H9 (cell line): ENCODE data around the gene GFPT2. TPM values are rescaled to one million over a fixed set of nuclear protein-coding genes. Genes with fewer than 3 reads are reported as not detected.

Source experiments
- DNase-seq: peaks from one replicate; pipeline ENCODE4 v3.0.0-alpha.2; 2017
- H2AFZ ChIP-seq: one replicate; pipeline ENCODE4 v1.6.1; 2013; ENCODE audit warnings: mild to moderate bottlenecking, low read length, control low read depth, moderate library complexity
- H2AK5ac ChIP-seq: 2 replicates; pipeline ENCODE4 v1.6.1; 2013; ENCODE audit warnings: low read length, control low read depth, mixed read lengths; ENCODE audit not compliant: insufficient read length
- H2BK120ac ChIP-seq: one replicate; pipeline ENCODE4 v1.6.1; 2013; ENCODE audit warnings: low read depth, mild to moderate bottlenecking, low read length, control low read depth, inconsistent platforms; ENCODE audit not compliant: poor library complexity, severe bottlenecking
- H2BK12ac ChIP-seq: 2 replicates; pipeline ENCODE4 v1.6.1; 2013; ENCODE audit warnings: low read length, control low read depth, mixed read lengths, low read depth; ENCODE audit not compliant: insufficient read length
- H2BK15ac ChIP-seq: 2 replicates; pipeline ENCODE4 v1.6.1; 2013; ENCODE audit warnings: low read depth, low read length, control low read depth
- H2BK20ac ChIP-seq: one replicate; pipeline ENCODE4 v1.6.1; 2013; ENCODE audit warnings: low read depth, mild to moderate bottlenecking, low read length, control low read depth, inconsistent platforms; ENCODE audit not compliant: poor library complexity, severe bottlenecking
- H2BK5ac ChIP-seq: 2 replicates; pipeline ENCODE4 v1.6.1; 2013; ENCODE audit warnings: low read length, control low read depth, mixed read lengths; ENCODE audit not compliant: insufficient read length
- H3K14ac ChIP-seq: 2 replicates; pipeline ENCODE4 v1.6.1; 2013; ENCODE audit warnings: low read length, control low read depth; ENCODE audit not compliant: insufficient read depth
- H3K18ac ChIP-seq: 2 replicates; pipeline ENCODE4 v1.6.1; 2013; ENCODE audit warnings: low read depth, mild to moderate bottlenecking, mixed read lengths, low read length, control low read depth; ENCODE audit not compliant: insufficient read length
- H3K23ac ChIP-seq: 2 replicates; pipeline ENCODE4 v1.6.1; 2013; ENCODE audit warnings: low read length, control low read depth, mixed read lengths, low read depth; ENCODE audit not compliant: insufficient read length
- H3K23me2 ChIP-seq: 2 replicates; pipeline ENCODE4 v1.6.1; 2013; ENCODE audit warnings: low read depth, mild to moderate bottlenecking, mixed read lengths, low read length, control low read depth; ENCODE audit not compliant: insufficient read length, poor library complexity, severe bottlenecking
- H3K27ac ChIP-seq: 2 replicates; pipeline ENCODE4 v1.5.1; 2013; ENCODE audit warnings: low read length, control low read depth, mixed read lengths, low read depth; ENCODE audit not compliant: insufficient read length
- H3K27me3 ChIP-seq: 2 replicates; pipeline ENCODE4 v1.6.1; 2013; ENCODE audit warnings: low read length, control low read depth, inconsistent platforms; ENCODE audit not compliant: insufficient read depth
- H3K4ac ChIP-seq: 2 replicates; pipeline ENCODE4 v1.6.1; 2013; ENCODE audit warnings: low read depth, mild to moderate bottlenecking, control low read depth, inconsistent platforms, low read length, moderate library complexity
- H3K4me1 ChIP-seq: 2 replicates; pipeline ENCODE4 v1.6.1; 2013; ENCODE audit warnings: low read length, control low read depth, inconsistent platforms; ENCODE audit not compliant: insufficient read depth
- H3K4me2 ChIP-seq: 2 replicates; pipeline ENCODE4 v1.6.1; 2013; ENCODE audit warnings: low read length, control low read depth, mixed read lengths; ENCODE audit not compliant: insufficient read length, insufficient read depth
- H3K56ac ChIP-seq: 2 replicates; pipeline ENCODE4 v1.6.1; 2013; ENCODE audit warnings: low read depth, mild to moderate bottlenecking, mixed read lengths, low read length, control low read depth; ENCODE audit not compliant: insufficient read length
- H3K79me1 ChIP-seq: 2 replicates; pipeline ENCODE4 v1.6.1; 2013; ENCODE audit warnings: low read depth, mild to moderate bottlenecking, moderate library complexity, low read length, control low read depth, inconsistent platforms; ENCODE audit not compliant: insufficient read depth, poor library complexity, severe bottlenecking
- H3K79me2 ChIP-seq: 2 replicates; pipeline ENCODE4 v1.6.1; 2013; ENCODE audit warnings: low read length, control low read depth, inconsistent platforms; ENCODE audit not compliant: insufficient read depth
- H3K9ac ChIP-seq: 2 replicates; pipeline ENCODE4 v1.6.1; 2013; ENCODE audit warnings: low read length, control low read depth, mixed read lengths; ENCODE audit not compliant: insufficient read length; ENCODE audit errors: extremely low read depth
- H3K9me3 ChIP-seq: one replicate; pipeline ENCODE4 v1.6.1; 2013; ENCODE audit warnings: low read depth, low read length, inconsistent platforms; ENCODE audit not compliant: control insufficient read depth
- H3T11ph ChIP-seq: one replicate; pipeline ENCODE4 v1.6.1; 2013; ENCODE audit warnings: mild to moderate bottlenecking, low read length, control low read depth, inconsistent platforms
- H4K20me1 ChIP-seq: one replicate; pipeline ENCODE4 v1.6.1; 2013; ENCODE audit not compliant: control insufficient read depth, insufficient read length, insufficient read depth
- H4K5ac ChIP-seq: 2 replicates; pipeline ENCODE4 v1.6.1; 2013; ENCODE audit warnings: low read depth, mild to moderate bottlenecking, mixed read lengths, low read length, control low read depth; ENCODE audit not compliant: insufficient read length
- H4K8ac ChIP-seq: replicated peaks from 2 replicates; pipeline ENCODE4 v1.6.1; 2013; ENCODE audit warnings: low read length, control low read depth, mixed read lengths, low read depth; ENCODE audit not compliant: insufficient read length
- H4K91ac ChIP-seq: 2 replicates; pipeline ENCODE4 v1.6.1; 2013; ENCODE audit warnings: low read depth, mild to moderate bottlenecking, moderate library complexity, mixed read lengths, low read length, control low read depth; ENCODE audit not compliant: insufficient read length
- H3K27ac Mint-ChIP-seq, 3 experiments: 2 replicates in 2 of 3; 3 replicates in 1 of 3; pipeline ENCODE4 v1.8.0; 2020 to 2021; ENCODE audit warnings: mixed read lengths in 3 of 3, mild to moderate bottlenecking in 1 of 3, moderate library complexity in 1 of 3
- H3K27me3 Mint-ChIP-seq: 2 replicates; pipeline ENCODE4 v1.8.0; 2021; ENCODE audit warnings: low read depth, mild to moderate bottlenecking, moderate library complexity, mixed read lengths
- H3K36me3 Mint-ChIP-seq, 3 experiments: 2 replicates in 2 of 3; 3 replicates in 1 of 3; pipeline ENCODE4 v1.8.0; 2020 to 2021; ENCODE audit warnings: low read depth in 3 of 3, mixed read lengths in 3 of 3; ENCODE audit not compliant: insufficient read depth in 1 of 3
- H3K4me1 Mint-ChIP-seq, 2 experiments: 2 replicates each; pipeline ENCODE4 v1.8.0; 2020; ENCODE audit warnings: mixed read lengths in 2 of 2
- H3K4me3 Mint-ChIP-seq, 2 experiments: 2 replicates in 1 of 2; 3 replicates in 1 of 2; pipeline ENCODE4 v1.8.0; 2020 to 2021; ENCODE audit warnings: mild to moderate bottlenecking in 2 of 2, mixed read lengths in 2 of 2, moderate library complexity in 1 of 2
- H3K9me3 Mint-ChIP-seq, 2 experiments: 2 replicates in 1 of 2; 3 replicates in 1 of 2; pipeline ENCODE4 v1.8.0; 2020; ENCODE audit warnings: mild to moderate bottlenecking in 2 of 2, mixed read lengths in 2 of 2, moderate library complexity in 1 of 2
- WGBS: extraction: QIAGEN DNeasy Blood & Tissue Kit; methylation state at CpG from one replicate; pipeline ENCODE4 v1.1.7; 2013; ENCODE audit warnings: missing lambda C conversion rate, low lambda C conversion rate, mixed read lengths; ENCODE audit not compliant: insufficient read length; ENCODE audit errors: extremely low coverage; 5-methylcytosine and 5-hydroxymethylcytosine counted together
- total RNA-seq: library from RNA; stranded (reverse); gene quantifications from 2 replicates; pipeline ENCODE4 v1.2.1, GENCODE V29; 2021
- TF ChIP-seq, protein P1 (sequence below): fragments of 200-600 bp; sonication (generic); conservative IDR thresholded peaks from 3 replicates; pipeline ENCODE4 v1.8.0; 2021; ENCODE audit warnings: antibody characterized with exemption, mild to moderate bottlenecking

The GFPT2 gene
- total RNA-seq, 1 experiment from 2014 or later = 89.8 TPM

DNA sequence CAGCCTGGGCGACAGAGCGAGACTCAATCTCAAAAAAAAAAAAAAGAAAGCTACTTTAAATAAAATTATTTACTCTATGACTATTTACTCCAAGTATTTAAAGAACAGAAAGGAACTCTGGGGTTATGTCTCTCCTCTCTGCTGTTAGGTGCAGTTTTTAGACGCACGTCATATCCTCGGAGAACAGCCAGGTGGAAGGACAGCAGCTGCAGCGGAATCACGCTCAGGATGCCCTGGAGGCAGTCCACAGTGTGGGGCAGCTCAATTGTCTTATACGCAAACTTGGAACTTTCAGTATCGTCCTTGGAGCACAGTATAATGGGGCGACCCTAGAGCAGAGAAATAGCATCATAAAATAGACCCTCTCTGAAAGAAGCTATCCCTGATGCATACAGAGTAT lies 50.9 kb downstream of the GFPT2 start:
- H2BK5ac ChIP-seq = no peak overlapping the region
- H2AK5ac ChIP-seq = no peak overlapping the region
- H4K91ac ChIP-seq = no peak overlapping the region
- Mint-ChIP-seq H3K4me3 (no peak overlapping the region), H3K4me1 (peaks cover 0 to 2% of the 10 kb centered on the region in 2 experiments; a peak in 1 of 4 replicates), H3K27me3 (no peaks in the 10 kb centered on the region), H3K27ac (no peak overlapping the region), H3K36me3 (peaks cover 53 to 63% (median 60%) of the 10 kb centered on the region in 3 experiments), H3K9me3 (no peaks in the 10 kb centered on the region)
- H4K20me1 ChIP-seq = peaks cover 3% of the 10 kb centered on the region
- H3K9me3 ChIP-seq = no peaks in the 10 kb centered on the region
- H3K79me1 ChIP-seq = no peaks in the 10 kb centered on the region
- H3K56ac ChIP-seq = no peak overlapping the region
- H4K5ac ChIP-seq = no peak overlapping the region
- no peak overlapping the region for H3K23ac ChIP-seq
- H2BK15ac ChIP-seq = no peak overlapping the region
- no peaks in the 10 kb centered on the region for H3K23me2 ChIP-seq
- no peaks in the 10 kb centered on the region for H3K27me3 ChIP-seq
- DNase-seq = no peak
- no peak overlapping the region for H2AFZ ChIP-seq
- TF ChIP-seq, protein P1, sequence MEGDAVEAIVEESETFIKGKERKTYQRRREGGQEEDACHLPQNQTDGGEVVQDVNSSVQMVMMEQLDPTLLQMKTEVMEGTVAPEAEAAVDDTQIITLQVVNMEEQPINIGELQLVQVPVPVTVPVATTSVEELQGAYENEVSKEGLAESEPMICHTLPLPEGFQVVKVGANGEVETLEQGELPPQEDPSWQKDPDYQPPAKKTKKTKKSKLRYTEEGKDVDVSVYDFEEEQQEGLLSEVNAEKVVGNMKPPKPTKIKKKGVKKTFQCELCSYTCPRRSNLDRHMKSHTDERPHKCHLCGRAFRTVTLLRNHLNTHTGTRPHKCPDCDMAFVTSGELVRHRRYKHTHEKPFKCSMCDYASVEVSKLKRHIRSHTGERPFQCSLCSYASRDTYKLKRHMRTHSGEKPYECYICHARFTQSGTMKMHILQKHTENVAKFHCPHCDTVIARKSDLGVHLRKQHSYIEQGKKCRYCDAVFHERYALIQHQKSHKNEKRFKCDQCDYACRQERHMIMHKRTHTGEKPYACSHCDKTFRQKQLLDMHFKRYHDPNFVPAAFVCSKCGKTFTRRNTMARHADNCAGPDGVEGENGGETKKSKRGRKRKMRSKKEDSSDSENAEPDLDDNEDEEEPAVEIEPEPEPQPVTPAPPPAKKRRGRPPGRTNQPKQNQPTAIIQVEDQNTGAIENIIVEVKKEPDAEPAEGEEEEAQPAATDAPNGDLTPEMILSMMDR = no peak
- no peak overlapping the region for H3T11ph ChIP-seq
- no peak overlapping the region for H3K14ac ChIP-seq
- no peak overlapping the region for H3K4me2 ChIP-seq
- no CpG with 5 or more reads among the region's 10 CpGs for WGBS
- H2BK20ac ChIP-seq = no peak overlapping the region
- H3K9ac ChIP-seq = no peak overlapping the region
- no peak overlapping the region for H3K18ac ChIP-seq
- H3K4ac ChIP-seq = no peak overlapping the region
- no peak overlapping the region for H4K8ac ChIP-seq
- no peaks in the 10 kb centered on the region for H3K4me1 ChIP-seq
- no peak overlapping the region for H2BK120ac ChIP-seq
- H2BK12ac ChIP-seq = no peak overlapping the region
- no peaks in the 10 kb centered on the region for H3K79me2 ChIP-seq
- no peak overlapping the region for H3K27ac ChIP-seq
